Measurements from ENCODE around the gene MAP3K8.

The MAP3K8 gene

DNA sequence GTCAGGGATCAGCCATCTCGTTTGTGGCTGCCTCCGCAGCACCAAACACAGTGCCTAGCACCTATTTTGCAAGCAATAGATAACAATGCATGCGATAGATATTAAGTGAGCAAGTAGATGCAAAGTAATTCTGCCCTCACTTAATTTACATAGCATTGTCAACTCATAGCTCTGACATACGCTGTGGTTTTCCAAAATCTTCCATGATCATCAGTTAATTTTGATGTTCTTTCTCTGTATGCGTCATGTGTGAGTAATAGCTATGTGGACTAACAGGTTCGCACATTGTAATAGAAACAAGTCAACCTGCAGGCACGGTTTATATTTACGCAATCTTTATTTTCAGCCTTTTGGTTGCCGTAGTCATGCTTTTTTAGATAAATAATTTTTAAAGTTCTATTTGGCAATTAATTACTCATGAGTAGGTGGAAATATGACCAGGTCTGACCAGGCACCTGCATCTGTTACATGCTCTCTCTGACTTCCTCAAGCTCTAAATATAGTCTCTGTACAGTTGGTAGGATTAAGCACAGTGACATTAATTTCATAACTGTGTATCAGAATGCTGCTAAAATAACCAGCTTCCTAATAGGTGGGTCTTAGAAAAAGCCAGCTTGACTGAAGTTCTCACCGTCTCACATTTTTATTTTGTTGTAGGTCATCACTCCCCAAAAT, 13.3 kb downstream of the MAP3K8 start:
- H3K23ac ChIP-seq (ENCODE audit: low read length) = no peak overlapping the region
- H3K27me3 ChIP-seq (ENCODE audit: insufficient read depth, low read length) = no peaks in the 10 kb centered on the region
- H4K91ac ChIP-seq (ENCODE audit: low read depth, low read length) = no peak overlapping the region
- whole genome bisulfite sequencing (ENCODE audit: extremely low coverage, insufficient coverage, insufficient read length) = no CpG with 5 or more reads among the region's 10 CpGs
- H3K4me3 ChIP-seq (ENCODE audit: low read depth, low read length) = no peak overlapping the region
- no peak overlapping the region for H3K4ac ChIP-seq (ENCODE audit: low read depth, low read length)
- H3K9me3 ChIP-seq (ENCODE audit: insufficient read depth, low read depth, low read length) = no peaks in the 10 kb centered on the region
- H2BK12ac ChIP-seq (ENCODE audit: low read length) = no peak overlapping the region
- no peak overlapping the region for H2AK5ac ChIP-seq (ENCODE audit: low read length)
- no peak overlapping the region for H2BK120ac ChIP-seq (ENCODE audit: insufficient read depth, low read length, poor library complexity)
- H3K18ac ChIP-seq (ENCODE audit: low read length) = no peak overlapping the region
- H3K79me2 ChIP-seq (ENCODE audit: control insufficient read depth, insufficient read depth, low read length, poor library complexity) = no peaks in the 10 kb centered on the region
- no peaks in the 10 kb centered on the region for H3K79me1 ChIP-seq (ENCODE audit: low read length)
- H2AFZ ChIP-seq (ENCODE audit: insufficient read depth, low read length, poor library complexity) = no peak overlapping the region
- no peak overlapping the region for H3K4me2 ChIP-seq (ENCODE audit: low read length)
- DNase-seq = peak; percentile 80 to 99
- no peaks in the 10 kb centered on the region for H3K4me1 ChIP-seq (ENCODE audit: control insufficient read depth in 1 of 2, insufficient read depth in 2 of 2, low read length in 2 of 2)
- no peak overlapping the region for H3K27ac ChIP-seq (ENCODE audit: low read depth, low read length)
- H3K9ac ChIP-seq (ENCODE audit: low read length) = no peak overlapping the region
- no peak overlapping the region for H2BK5ac ChIP-seq (ENCODE audit: low read depth, low read length, poor library complexity)
- H4K8ac ChIP-seq (ENCODE audit: low read depth, low read length) = no peak overlapping the region
- H3K14ac ChIP-seq (ENCODE audit: low read length) = no peak overlapping the region
- peaks cover 18 to 25% of the 10 kb centered on the region in 2 experiments for H3K36me3 ChIP-seq (ENCODE audit: control insufficient read depth in 1 of 2, insufficient read depth in 2 of 2, low read length in 2 of 2)
- no peak overlapping the region for H4K12ac ChIP-seq (ENCODE audit: low read depth, low read length)

GRCh38 chr10:30448092-30448491, 14.1 kb downstream of the MAP3K8 start:
- Histone ChIP-seq H4K91ac (ENCODE audit: low read depth, low read length) (no peak overlapping the region), H2BK120ac (ENCODE audit: insufficient read depth, low read length, poor library complexity) (no peak overlapping the region), H3K27me3 (ENCODE audit: insufficient read depth, low read length) (no peaks in the 10 kb centered on the region), H4K8ac (ENCODE audit: low read depth, low read length) (no peak overlapping the region), H3K27ac (ENCODE audit: low read depth, low read length) (no peak overlapping the region), H3K4me1 (ENCODE audit: control insufficient read depth in 1 of 2, insufficient read depth in 2 of 2, low read length in 2 of 2) (no peaks in the 10 kb centered on the region), H3K14ac (ENCODE audit: low read length) (no peak overlapping the region), H3K18ac (ENCODE audit: low read length) (no peak overlapping the region), H3K9ac (ENCODE audit: low read length) (no peak overlapping the region), H2AFZ (ENCODE audit: insufficient read depth, low read length, poor library complexity) (no peak overlapping the region), H4K12ac (ENCODE audit: low read depth, low read length) (no peak overlapping the region), H3K36me3 (ENCODE audit: control insufficient read depth in 1 of 2, insufficient read depth in 2 of 2, low read length in 2 of 2) (peaks cover 22 to 24% of the 10 kb centered on the region in 2 experiments), H3K79me2 (ENCODE audit: control insufficient read depth, insufficient read depth, low read length, poor library complexity) (no peaks in the 10 kb centered on the region), H3K9me3 (ENCODE audit: insufficient read depth, low read depth, low read length) (no peaks in the 10 kb centered on the region), H3K4me2 (ENCODE audit: low read length) (no peak overlapping the region), H3K4me3 (ENCODE audit: low read depth, low read length) (no peak overlapping the region), H2AK5ac (ENCODE audit: low read length) (no peak overlapping the region), H2BK12ac (ENCODE audit: low read length) (no peak overlapping the region), H3K79me1 (ENCODE audit: low read length) (no peaks in the 10 kb centered on the region), H2BK5ac (ENCODE audit: low read depth, low read length, poor library complexity) (no peak overlapping the region), H3K4ac (ENCODE audit: low read depth, low read length) (no peak overlapping the region), H3K23ac (ENCODE audit: low read length) (no peak overlapping the region)
- no CpG with 5 or more reads among the region's 1 CpG for WGBS (ENCODE audit: extremely low coverage, insufficient coverage, insufficient read length)
- DNase-seq = no peak

DNA sequence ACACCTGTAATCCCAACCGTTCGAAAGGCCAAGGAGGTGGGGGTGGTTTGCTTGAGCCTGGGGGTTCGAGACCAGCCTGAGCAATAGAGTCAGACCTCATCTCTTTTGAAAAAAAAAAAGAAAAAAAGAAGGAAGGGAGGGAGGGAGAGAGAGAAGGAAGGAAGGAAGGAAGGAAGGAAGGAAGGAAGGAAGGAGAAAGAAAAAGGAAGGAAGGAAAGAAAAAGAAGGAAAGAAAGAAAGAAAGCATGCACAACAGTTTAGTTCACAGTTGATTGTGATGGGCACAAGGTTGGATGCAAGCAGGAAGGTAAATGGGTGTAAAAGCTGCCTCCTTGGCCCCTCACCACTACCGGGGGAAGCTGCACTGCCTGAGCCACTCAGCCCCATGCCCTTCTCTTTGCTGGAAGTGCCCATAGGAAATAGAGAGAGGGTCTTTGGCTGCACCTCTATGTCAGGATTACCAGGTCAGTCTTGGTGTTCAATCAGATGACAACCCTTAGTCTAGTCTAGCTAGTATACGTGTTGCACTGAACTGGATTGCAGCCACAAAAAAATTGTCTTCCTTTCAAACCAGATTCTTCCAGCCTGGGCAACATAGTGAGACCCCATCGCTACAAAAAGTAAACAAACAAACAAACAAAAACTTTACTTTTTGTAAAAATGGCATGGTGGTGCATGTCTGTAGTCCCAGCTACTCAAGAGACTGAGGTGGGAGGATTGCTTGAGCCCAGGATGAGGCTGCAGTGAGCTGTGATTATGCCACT, 20.0 kb downstream of the MAP3K8 start:
- H4K8ac ChIP-seq (ENCODE audit: low read depth, low read length) = no peak overlapping the region
- no peak overlapping the region for H3K23ac ChIP-seq (ENCODE audit: low read length)
- H4K12ac ChIP-seq (ENCODE audit: low read depth, low read length) = no peak overlapping the region
- H2BK5ac ChIP-seq (ENCODE audit: low read depth, low read length, poor library complexity) = no peak overlapping the region
- no peak overlapping the region for H3K4ac ChIP-seq (ENCODE audit: low read depth, low read length)
- no peaks in the 10 kb centered on the region for H3K9me3 ChIP-seq (ENCODE audit: insufficient read depth, low read depth, low read length)
- no peak overlapping the region for H2BK120ac ChIP-seq (ENCODE audit: insufficient read depth, low read length, poor library complexity)
- no peak overlapping the region for H3K9ac ChIP-seq (ENCODE audit: low read length)
- H2BK12ac ChIP-seq (ENCODE audit: low read length) = no peak overlapping the region
- no peak overlapping the region for H3K18ac ChIP-seq (ENCODE audit: low read length)
- no peaks in the 10 kb centered on the region for H3K79me2 ChIP-seq (ENCODE audit: control insufficient read depth, insufficient read depth, low read length, poor library complexity)
- H3K4me1 ChIP-seq (ENCODE audit: control insufficient read depth in 1 of 2, insufficient read depth in 2 of 2, low read length in 2 of 2) = no peaks in the 10 kb centered on the region
- no peaks in the 10 kb centered on the region for H3K79me1 ChIP-seq (ENCODE audit: low read length)
- no peak for DNase-seq
- no CpG with 5 or more reads among the region's 6 CpGs for WGBS (ENCODE audit: extremely low coverage, insufficient coverage, insufficient read length)
- H3K4me3 ChIP-seq (ENCODE audit: low read depth, low read length) = no peak overlapping the region
- H2AFZ ChIP-seq (ENCODE audit: insufficient read depth, low read length, poor library complexity) = no peak overlapping the region
- no peak overlapping the region for H3K27ac ChIP-seq (ENCODE audit: low read depth, low read length)
- H4K91ac ChIP-seq (ENCODE audit: low read depth, low read length) = no peak overlapping the region
- no peak overlapping the region for H2AK5ac ChIP-seq (ENCODE audit: low read length)
- no peaks in the 10 kb centered on the region for H3K27me3 ChIP-seq (ENCODE audit: insufficient read depth, low read length)
- H3K14ac ChIP-seq (ENCODE audit: low read length) = no peak overlapping the region
- no peak overlapping the region for H3K4me2 ChIP-seq (ENCODE audit: low read length)
- peaks cover 34 to 41% of the 10 kb centered on the region in 2 experiments for H3K36me3 ChIP-seq (ENCODE audit: control insufficient read depth in 1 of 2, insufficient read depth in 2 of 2, low read length in 2 of 2)

DNA sequence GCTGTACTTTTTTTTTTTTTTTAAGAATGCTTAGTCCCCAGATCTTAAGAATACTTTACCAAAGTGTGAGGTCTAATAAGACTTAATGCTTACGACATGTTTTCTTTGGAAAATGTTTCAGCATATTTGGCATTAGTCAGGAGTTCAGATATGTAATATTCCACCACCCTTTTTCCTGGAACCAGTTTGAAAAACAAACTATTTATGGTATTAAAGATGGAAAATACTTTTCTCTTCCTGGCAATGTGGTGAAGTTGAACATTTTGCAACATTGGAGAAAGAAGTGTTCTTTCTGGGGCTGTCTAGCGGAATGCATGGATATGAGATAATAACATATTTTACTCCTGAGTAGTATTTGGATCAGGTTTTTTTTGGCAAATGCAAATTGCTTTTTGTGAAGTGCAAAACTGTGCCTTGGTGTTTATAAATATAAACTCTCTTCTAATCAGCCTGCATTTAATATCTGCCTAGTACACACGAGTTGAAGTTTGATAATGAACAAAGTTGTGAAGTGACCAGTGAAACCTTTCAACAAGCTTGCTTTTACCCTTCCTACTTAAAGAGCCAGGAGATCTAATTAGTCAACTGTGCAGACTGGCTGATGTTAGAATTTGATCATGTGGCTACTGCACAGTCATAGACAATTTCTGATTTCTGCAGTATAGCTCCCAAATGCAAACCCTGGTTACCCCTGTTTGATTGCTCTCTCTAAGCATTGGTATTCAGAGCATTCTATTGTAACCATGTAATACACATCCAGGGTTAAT, 20.9 kb downstream of the MAP3K8 start:
- Histone ChIP-seq H3K23ac (ENCODE audit: low read length) (no peak overlapping the region), H3K18ac (ENCODE audit: low read length) (no peak overlapping the region), H2BK5ac (ENCODE audit: low read depth, low read length, poor library complexity) (no peak overlapping the region), H4K8ac (ENCODE audit: low read depth, low read length) (no peak overlapping the region), H3K4ac (ENCODE audit: low read depth, low read length) (no peak overlapping the region), H2BK12ac (ENCODE audit: low read length) (no peak overlapping the region), H3K4me1 (ENCODE audit: control insufficient read depth in 1 of 2, insufficient read depth in 2 of 2, low read length in 2 of 2) (no peaks in the 10 kb centered on the region), H3K27ac (ENCODE audit: low read depth, low read length) (no peak overlapping the region), H3K79me1 (ENCODE audit: low read length) (no peaks in the 10 kb centered on the region), H2AFZ (ENCODE audit: insufficient read depth, low read length, poor library complexity) (no peak overlapping the region), H4K91ac (ENCODE audit: low read depth, low read length) (no peak overlapping the region), H3K4me2 (ENCODE audit: low read length) (no peak overlapping the region), H3K27me3 (ENCODE audit: insufficient read depth, low read length) (no peaks in the 10 kb centered on the region), H3K79me2 (ENCODE audit: control insufficient read depth, insufficient read depth, low read length, poor library complexity) (no peaks in the 10 kb centered on the region), H3K9ac (ENCODE audit: low read length) (no peak overlapping the region), H3K4me3 (ENCODE audit: low read depth, low read length) (no peak overlapping the region), H3K36me3 (ENCODE audit: control insufficient read depth in 1 of 2, insufficient read depth in 2 of 2, low read length in 2 of 2) (peaks cover 33 to 42% of the 10 kb centered on the region in 2 experiments), H3K9me3 (ENCODE audit: insufficient read depth, low read depth, low read length) (no peaks in the 10 kb centered on the region), H3K14ac (ENCODE audit: low read length) (no peak overlapping the region), H2BK120ac (ENCODE audit: insufficient read depth, low read length, poor library complexity) (no peak overlapping the region), H4K12ac (ENCODE audit: low read depth, low read length) (no peak overlapping the region), H2AK5ac (ENCODE audit: low read length) (no peak overlapping the region)
- DNase-seq = peak; percentile 29 to 91
- WGBS (ENCODE audit: extremely low coverage, insufficient coverage, insufficient read length) = no CpG with 5 or more reads among the region's 3 CpGs
